HG03439 (cell line): Measurements from ENCODE around the gene UQCR10.

ENCODE experiments used
- ATAC-seq: cut with Tn5 transposase; IDR thresholded peaks from one replicate; pipeline ENCODE4 v1.9.1; 2021; ENCODE audit warnings: mild to moderate bottlenecking, moderate library complexity; ENCODE audit not compliant: unreplicated experiment

The UQCR10 gene

GRCh38 chr22:29762263-29762662 lies 4.9 kb upstream of the UQCR10 start:
- ATAC-seq, result no peak

GRCh38 chr22:29765905-29766631 lies 1.1 kb upstream of the UQCR10 start:
- no peak for ATAC-seq

- ATAC-seq, result peak; percentile 88
These were observed 468 bp upstream of the UQCR10 start, which contains the start of gene ZMAT5 for GRCh38 chr22:29766632-29767170. Gene ZMAT5, minus strand, starts transcription at chr22:29767007. Its CDS starts 18,463 bp downstream, at chr22:29748544.

- ATAC-seq, result no peak
These were observed 1.0 kb downstream of the UQCR10 start for GRCh38 chr22:29768052-29768693.

- no peak for ATAC-seq
These were observed 2.7 kb downstream of the UQCR10 start for GRCh38 chr22:29769723-29770321.

GRCh38 chr22:29772170-29772641 lies 5.0 kb downstream of the UQCR10 start:
- no peak for ATAC-seq

- no peak for ATAC-seq
These were observed 6.1 kb downstream of the UQCR10 start for GRCh38 chr22:29773233-29773632.

- ATAC-seq, result no peak
These were observed 13.1 kb downstream of the UQCR10 start for GRCh38 chr22:29780220-29780619.

- no peak for ATAC-seq
These were observed 13.8 kb downstream of the UQCR10 start for GRCh38 chr22:29780748-29781676.

GRCh38 chr22:29782061-29782845 lies 15.1 kb downstream of the UQCR10 start:
- no peak for ATAC-seq

- no peak for ATAC-seq
These were observed 17.5 kb downstream of the UQCR10 start for GRCh38 chr22:29784451-29785361.

- no peak for ATAC-seq
These were observed 18.9 kb downstream of the UQCR10 start for GRCh38 chr22:29786031-29786430.

- no peak for ATAC-seq
These were observed 20.3 kb downstream of the UQCR10 start for GRCh38 chr22:29787371-29787980.

GRCh38 chr22:29788339-29789279 lies 21.4 kb downstream of the UQCR10 start:
- no peak for ATAC-seq

GRCh38 chr22:29790061-29790460 lies 22.9 kb downstream of the UQCR10 start:
- ATAC-seq, result no peak

GRCh38 chr22:29793396-29793795 lies 26.2 kb downstream of the UQCR10 start:
- ATAC-seq, result no peak

GRCh38 chr22:29795663-29796062 lies 28.5 kb downstream of the UQCR10 start:
- no peak for ATAC-seq
